ENCODE results near the gene HERC2.
"Not testable (repeated sequence)": the region's sequence is repeated elsewhere in the genome, so short reads cannot be mapped to it uniquely, and the experiment has no call there.

The HERC2 gene

GRCh38 chr15:28273873-28274610, 47.9 kb downstream of the HERC2 start:
- no peak for DNase-seq (ENCODE audit: low spot score)

GRCh38 chr15:28273468-28273867, 48.5 kb downstream of the HERC2 start:
- peak; percentile 24 for DNase-seq (ENCODE audit: low spot score)

- DNase-seq (ENCODE audit: low spot score) = no peak
Observed at GRCh38 chr15:28272587-28272986, 49.4 kb downstream of the HERC2 start.

- DNase-seq (ENCODE audit: low spot score) = no peak
Observed at GRCh38 chr15:28271697-28272260, 50.2 kb downstream of the HERC2 start.

- DNase-seq (ENCODE audit: low spot score) = no peak
Observed at GRCh38 chr15:28269097-28269496, 52.9 kb downstream of the HERC2 start.

- no peak for DNase-seq (ENCODE audit: low spot score)
Observed at GRCh38 chr15:28267727-28268126, 54.3 kb downstream of the HERC2 start.

GRCh38 chr15:28265334-28266019, 56.5 kb downstream of the HERC2 start:
- no peak for DNase-seq (ENCODE audit: low spot score)

GRCh38 chr15:28264166-28264565, 57.8 kb downstream of the HERC2 start:
- no peak for DNase-seq (ENCODE audit: low spot score)

GRCh38 chr15:28262438-28262837, 59.5 kb downstream of the HERC2 start:
- no peak for DNase-seq (ENCODE audit: low spot score)

- DNase-seq (ENCODE audit: low spot score) = no peak
Observed at GRCh38 chr15:28260722-28261121, 61.3 kb downstream of the HERC2 start.

GRCh38 chr15:28260317-28260716, 61.7 kb downstream of the HERC2 start:
- DNase-seq (ENCODE audit: low spot score) = no peak

- DNase-seq (ENCODE audit: low spot score) = no peak
Observed at GRCh38 chr15:28255965-28256364, 66.0 kb downstream of the HERC2 start.

GRCh38 chr15:28252831-28253230, 69.1 kb downstream of the HERC2 start:
- DNase-seq (ENCODE audit: low spot score) = no peak

- no peak for DNase-seq (ENCODE audit: low spot score)
Observed at GRCh38 chr15:28246605-28247004, 75.4 kb downstream of the HERC2 start.

GRCh38 chr15:28243901-28244300, 78.1 kb downstream of the HERC2 start:
- DNase-seq (ENCODE audit: low spot score) = no peak

GRCh38 chr15:28243399-28243798, 78.6 kb downstream of the HERC2 start:
- no peak for DNase-seq (ENCODE audit: low spot score)

GRCh38 chr15:28238296-28238695, 83.7 kb downstream of the HERC2 start:
- DNase-seq (ENCODE audit: low spot score) = not testable (repeated sequence)

GRCh38 chr15:28231743-28232142, 90.2 kb downstream of the HERC2 start:
- DNase-seq (ENCODE audit: low spot score) = not testable (repeated sequence)

GRCh38 chr15:28231336-28231735, 90.6 kb downstream of the HERC2 start:
- DNase-seq (ENCODE audit: low spot score) = not testable (repeated sequence)

GRCh38 chr15:28228990-28229640, 92.9 kb downstream of the HERC2 start:
- not testable (repeated sequence) for DNase-seq (ENCODE audit: low spot score)

- no peak for DNase-seq (ENCODE audit: low spot score)
Observed at GRCh38 chr15:28228096-28228495, 93.9 kb downstream of the HERC2 start.

- DNase-seq (ENCODE audit: low spot score) = not testable (repeated sequence)
Observed at GRCh38 chr15:28227303-28227702, 94.7 kb downstream of the HERC2 start.

GRCh38 chr15:28222612-28223011, 99.4 kb downstream of the HERC2 start:
- DNase-seq (ENCODE audit: low spot score) = not testable (repeated sequence)

All from hepatic stellate cell (primary cell).